Stromal cell of bone marrow (primary cell): ENCODE measurements around the gene MPZL1.

ENCODE experiments used
- DNase-seq: peaks from one replicate; pipeline ENCODE4 v3.0.0-alpha.2; 2012; ENCODE audit warnings: low read depth

Gene MPZL1

GRCh38 chr1:167695756-167696561, 25.8 kb upstream of the MPZL1 start:
- no peak for DNase-seq

- no peak for DNase-seq
These were observed 24.1 kb upstream of the MPZL1 start for GRCh38 chr1:167697667-167698141.

- DNase-seq: no peak
These were observed 23.5 kb upstream of the MPZL1 start for GRCh38 chr1:167698313-167698712.

GRCh38 chr1:167701510-167701909, 20.3 kb upstream of the MPZL1 start:
- DNase-seq: no peak

GRCh38 chr1:167703557-167703956, 18.2 kb upstream of the MPZL1 start:
- DNase-seq: no peak

GRCh38 chr1:167704715-167705114, 17.1 kb upstream of the MPZL1 start:
- no peak for DNase-seq

- DNase-seq: no peak
These were observed 16.5 kb upstream of the MPZL1 start for GRCh38 chr1:167705250-167705649.

- DNase-seq: no peak
These were observed 15.4 kb upstream of the MPZL1 start for GRCh38 chr1:167706363-167706762.

- DNase-seq: no peak
These were observed 14.6 kb upstream of the MPZL1 start for GRCh38 chr1:167706931-167707877.

GRCh38 chr1:167707942-167708341, 13.8 kb upstream of the MPZL1 start:
- DNase-seq: no peak

- DNase-seq: no peak
These were observed 12.8 kb upstream of the MPZL1 start for GRCh38 chr1:167708940-167709389.

- DNase-seq: no peak
These were observed 10.9 kb upstream of the MPZL1 start for GRCh38 chr1:167710836-167711235.

- DNase-seq: no peak
These were observed 10.0 kb upstream of the MPZL1 start for GRCh38 chr1:167711797-167712196.

GRCh38 chr1:167713330-167714081, 8.3 kb upstream of the MPZL1 start:
- DNase-seq: no peak

- peak; percentile 51 for DNase-seq
These were observed 7.7 kb upstream of the MPZL1 start for GRCh38 chr1:167714098-167714438.

- peak; percentile 45 for DNase-seq
These were observed 7.2 kb upstream of the MPZL1 start for GRCh38 chr1:167714439-167715156.

GRCh38 chr1:167715157-167715999, 6.4 kb upstream of the MPZL1 start:
- peak; percentile 67 for DNase-seq

- DNase-seq: no peak
These were observed 5.8 kb upstream of the MPZL1 start for GRCh38 chr1:167716000-167716271.

- no peak for DNase-seq
These were observed 4.4 kb upstream of the MPZL1 start for GRCh38 chr1:167717351-167717750.

GRCh38 chr1:167718914-167719691, 2.7 kb upstream of the MPZL1 start:
- no peak for DNase-seq
